Cardiac muscle cell (in vitro differentiated cells and primary cell): ENCODE data around the gene MTERF4. TPM values are rescaled to one million over a fixed set of nuclear protein-coding genes. Genes with fewer than 3 reads are reported as not detected.

Experiments
- DNase-seq, 2 donors: peaks; one replicate each; pipeline versions ENCODE4 v3.0.0 to v3.0.0-alpha.2; 2010 to 2017; ENCODE audit warnings: low read depth in 1 of 2, low spot score in 1 of 2
- H3K27ac ChIP-seq: fragments of 200-600 bp; sonication (generic); 2 replicates; pipeline ENCODE4 v1.5.1; 2016
- H3K27me3 ChIP-seq: fragments of 200-600 bp; sonication (generic); 2 replicates; pipeline ENCODE4 v1.6.0; 2016; ENCODE audit warnings: control low read depth
- H3K36me3 ChIP-seq: fragments of 200-600 bp; sonication (generic); 2 replicates; pipeline ENCODE4 v1.5.1; 2016; ENCODE audit warnings: control low read depth
- H3K4me1 ChIP-seq: fragments of 200-600 bp; sonication (generic); 2 replicates; pipeline ENCODE4 v1.8.1; 2017; ENCODE audit warnings: low read depth, mild to moderate bottlenecking, mixed run types
- H3K4me3 ChIP-seq: fragments of 200-600 bp; sonication (generic); 2 replicates; pipeline ENCODE4 v1.5.1; 2016; ENCODE audit warnings: mild to moderate bottlenecking
- H3K9me3 ChIP-seq: fragments of 200-600 bp; sonication (generic); 2 replicates; pipeline ENCODE4 v1.5.1; 2017; ENCODE audit warnings: low read depth, mild to moderate bottlenecking, control low read depth
- polyA plus RNA-seq: library from polyadenylated mRNA; unstranded; fragments of >200 nt; fragmentation: Nextera tagmentation; extraction: Ambion mirVana; gene quantifications from 2 replicates; pipeline ENCODE4 v1.2.1, GENCODE V29; 2016
- total RNA-seq: library from RNA; depleted of rRNA; stranded (reverse); fragments of >200 nt; gene quantifications from 2 replicates; pipeline ENCODE4 v1.2.3, GENCODE V29; 2016
- TF ChIP-seq, protein P1 (sequence below): IDR thresholded peaks from 2 replicates; pipeline ENCODE4 v1.5.1; 2012; ENCODE audit warnings: low read depth, mild to moderate bottlenecking, low read length

MTERF4 gene
- total and polyA plus RNA-seq, 2 experiments from 2014 or later, result 26.9 to 105 TPM

DNA sequence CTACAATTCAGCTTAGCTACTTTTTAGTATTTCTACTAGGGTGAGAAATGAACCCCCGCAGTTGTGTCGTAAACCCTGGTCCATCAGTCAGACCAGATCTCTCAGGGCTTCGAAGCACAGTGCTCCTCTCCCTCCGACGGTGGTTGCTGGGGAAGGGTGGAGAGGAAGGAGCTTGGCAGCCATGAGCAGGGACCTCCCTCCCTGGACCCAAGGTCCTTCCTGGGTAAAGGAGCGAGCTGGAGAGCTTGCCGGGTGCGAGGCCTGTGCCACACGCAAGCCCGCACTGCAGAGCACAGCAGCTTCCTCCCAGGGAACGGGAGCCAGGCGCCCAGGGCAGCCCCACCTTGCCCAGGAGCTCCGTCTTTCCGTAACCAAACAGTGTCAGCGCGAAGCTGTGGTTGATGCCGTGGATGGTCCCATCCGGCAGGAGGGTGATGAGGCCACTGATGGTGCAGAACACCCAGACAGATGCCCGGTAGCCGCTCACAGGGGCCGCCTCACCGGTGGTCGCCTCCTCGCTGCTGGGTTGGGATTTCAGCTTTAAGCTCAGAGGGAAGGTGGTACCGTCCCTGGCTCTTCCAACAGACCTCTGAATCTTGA, 34.7 kb upstream of the MTERF4 start:
- no peak overlapping the region for H3K27ac ChIP-seq
- DNase-seq, result no peak
- H3K4me3 ChIP-seq, result no peak overlapping the region
- no peaks in the 10 kb centered on the region for H3K36me3 ChIP-seq
- TF ChIP-seq, protein P1, sequence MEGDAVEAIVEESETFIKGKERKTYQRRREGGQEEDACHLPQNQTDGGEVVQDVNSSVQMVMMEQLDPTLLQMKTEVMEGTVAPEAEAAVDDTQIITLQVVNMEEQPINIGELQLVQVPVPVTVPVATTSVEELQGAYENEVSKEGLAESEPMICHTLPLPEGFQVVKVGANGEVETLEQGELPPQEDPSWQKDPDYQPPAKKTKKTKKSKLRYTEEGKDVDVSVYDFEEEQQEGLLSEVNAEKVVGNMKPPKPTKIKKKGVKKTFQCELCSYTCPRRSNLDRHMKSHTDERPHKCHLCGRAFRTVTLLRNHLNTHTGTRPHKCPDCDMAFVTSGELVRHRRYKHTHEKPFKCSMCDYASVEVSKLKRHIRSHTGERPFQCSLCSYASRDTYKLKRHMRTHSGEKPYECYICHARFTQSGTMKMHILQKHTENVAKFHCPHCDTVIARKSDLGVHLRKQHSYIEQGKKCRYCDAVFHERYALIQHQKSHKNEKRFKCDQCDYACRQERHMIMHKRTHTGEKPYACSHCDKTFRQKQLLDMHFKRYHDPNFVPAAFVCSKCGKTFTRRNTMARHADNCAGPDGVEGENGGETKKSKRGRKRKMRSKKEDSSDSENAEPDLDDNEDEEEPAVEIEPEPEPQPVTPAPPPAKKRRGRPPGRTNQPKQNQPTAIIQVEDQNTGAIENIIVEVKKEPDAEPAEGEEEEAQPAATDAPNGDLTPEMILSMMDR, result no peak
- H3K9me3 ChIP-seq, result no peaks in the 10 kb centered on the region
- no peaks in the 10 kb centered on the region for H3K4me1 ChIP-seq
- no peaks in the 10 kb centered on the region for H3K27me3 ChIP-seq

DNA sequence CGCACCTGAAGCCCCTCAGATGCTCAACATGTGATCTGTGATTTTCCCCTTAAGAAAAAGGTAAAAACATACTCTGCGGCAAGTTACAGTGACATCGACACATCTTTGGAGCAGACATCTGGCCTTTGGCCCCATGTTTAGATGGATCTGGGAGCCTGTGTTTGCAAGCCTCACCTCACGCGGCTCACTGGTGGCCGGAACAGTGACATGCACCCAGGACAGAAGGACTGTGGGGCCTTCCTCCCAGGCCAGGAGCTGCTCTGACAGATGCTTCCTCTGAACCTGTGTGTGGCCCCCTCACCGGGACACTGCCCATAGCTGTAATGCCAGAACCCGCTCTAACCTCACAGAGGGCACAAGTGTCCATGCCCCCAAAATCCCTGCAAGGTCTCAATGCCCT, 34.1 kb upstream of the MTERF4 start:
- H3K9me3 ChIP-seq, result no peaks in the 10 kb centered on the region
- TF ChIP-seq, protein P1, result no peak
- no peaks in the 10 kb centered on the region for H3K27me3 ChIP-seq
- H3K27ac ChIP-seq, result no peak overlapping the region
- H3K4me1 ChIP-seq, result no peaks in the 10 kb centered on the region
- DNase-seq, result no peak
- H3K36me3 ChIP-seq, result no peaks in the 10 kb centered on the region
- H3K4me3 ChIP-seq, result no peak overlapping the region

DNA sequence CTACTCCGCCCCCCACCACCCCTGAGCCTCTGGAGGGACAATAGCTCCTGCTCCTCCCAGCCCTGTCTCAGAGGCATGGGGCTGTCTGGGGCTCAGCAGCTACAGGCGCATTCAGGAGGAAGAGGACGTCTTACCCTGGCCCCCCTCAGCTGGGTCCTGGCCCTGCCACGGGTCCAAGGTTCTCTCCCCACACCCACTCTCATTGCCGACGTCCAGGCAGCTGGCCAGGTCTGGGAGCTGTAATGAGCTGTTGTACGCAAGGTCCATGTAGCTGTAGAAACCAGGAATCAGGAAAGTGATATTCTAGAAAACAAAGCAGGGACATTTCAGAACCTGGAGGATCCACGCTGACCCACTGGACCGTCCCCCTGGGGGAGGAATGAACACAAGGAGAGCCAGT, 33.6 kb upstream of the MTERF4 start:
- Histone ChIP-seq H3K27ac (no peak overlapping the region), H3K4me3 (no peak overlapping the region), H3K27me3 (no peaks in the 10 kb centered on the region), H3K36me3 (no peaks in the 10 kb centered on the region), H3K4me1 (no peaks in the 10 kb centered on the region), H3K9me3 (no peaks in the 10 kb centered on the region)
- TF ChIP-seq, protein P1, result no peak
- no peak for DNase-seq

DNA sequence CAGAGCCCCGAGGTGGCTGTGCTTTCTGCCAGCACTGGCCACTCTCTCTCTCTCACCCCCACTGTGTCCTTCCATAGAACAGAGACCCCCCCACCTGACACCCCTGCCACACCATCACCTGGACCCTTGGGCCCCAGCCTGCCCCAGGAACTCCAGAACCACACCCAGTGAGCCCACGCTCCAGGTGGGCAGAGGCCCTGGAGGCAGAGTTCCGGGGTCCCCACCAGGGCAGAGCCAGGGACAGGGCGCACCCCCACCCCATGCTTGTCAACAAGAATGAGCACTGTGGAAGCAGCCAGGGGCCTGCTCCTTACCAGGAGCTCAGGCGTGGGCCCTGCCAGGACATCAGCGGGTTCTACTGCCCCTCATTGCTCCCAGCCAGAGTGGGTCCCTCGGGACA, 32.6 kb upstream of the MTERF4 start:
- Histone ChIP-seq H3K27ac (no peak overlapping the region), H3K27me3 (no peaks in the 10 kb centered on the region), H3K4me1 (no peaks in the 10 kb centered on the region), H3K4me3 (no peak overlapping the region), H3K9me3 (no peaks in the 10 kb centered on the region), H3K36me3 (no peaks in the 10 kb centered on the region)
- TF ChIP-seq, protein P1, result no peak
- no peak for DNase-seq

DNA sequence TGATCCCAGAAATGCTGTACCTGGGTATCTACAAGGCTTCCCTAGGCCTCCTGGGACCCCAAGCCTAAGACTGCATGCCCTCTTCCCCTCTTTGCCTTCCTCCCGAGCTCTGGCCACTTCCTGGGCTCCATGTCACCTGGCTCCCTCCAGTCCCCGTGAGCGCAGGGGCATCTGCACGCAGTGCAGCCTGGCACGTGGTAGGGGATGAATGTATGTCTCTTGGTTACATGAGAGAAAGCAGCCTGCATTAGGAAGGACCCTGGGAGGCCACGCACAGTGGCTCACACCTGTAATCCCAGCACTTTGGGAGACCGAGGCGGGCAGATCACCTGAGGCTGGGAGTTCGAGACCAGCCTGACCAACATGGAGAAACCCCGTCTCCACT, 31.3 kb upstream of the MTERF4 start:
- no peak overlapping the region for H3K27ac ChIP-seq
- TF ChIP-seq, protein P1, result no peak
- no peak for DNase-seq
- no peaks in the 10 kb centered on the region for H3K9me3 ChIP-seq
- H3K4me1 ChIP-seq, result no peaks in the 10 kb centered on the region
- H3K36me3 ChIP-seq, result no peaks in the 10 kb centered on the region
- no peaks in the 10 kb centered on the region for H3K27me3 ChIP-seq
- H3K4me3 ChIP-seq, result no peak overlapping the region
